K562 (cell line): Measurements from ENCODE around the gene PLG. TPM values are rescaled to one million over a fixed set of nuclear protein-coding genes. Genes with fewer than 3 reads are reported as not detected.
A peak's percentile ranks its signal among the peaks of the same experiment; 100 is the strongest.

Source experiments
- ELF4 ChIP-seq: fragments of 450-650 bp; formaldehyde crosslinking; IDR thresholded peaks from 2 replicates; pipeline ENCODE4 v1.4.0; 2022; ENCODE audit warnings: missing genetic modification characterization
- GATAD2A ChIP-seq: fragments of 450-650 bp; IDR thresholded peaks from 2 replicates; pipeline ENCODE4 v1.6.1; 2017
- MAZ ChIP-seq, 2 experiments: fragments of 450-650 bp in 1 of 2; sonication (generic) in 1 of 2; formaldehyde crosslinking; IDR thresholded peaks in 1 of 2; conservative IDR thresholded peaks in 1 of 2; 2 replicates each; pipeline versions ENCODE4 v1.4.0 to v1.5.0; 2020; ENCODE audit warnings: mild to moderate bottlenecking in 1 of 2, missing genetic modification reagents in 1 of 2
- MCM3 ChIP-seq: fragments of 450-650 bp; IDR thresholded peaks from 2 replicates; pipeline ENCODE4 v1.6.1; 2016
- MECOM ChIP-seq: fragments of 250-450 bp; sonication (Bioruptor Pico); IDR thresholded peaks from 2 replicates; pipeline ENCODE4 v1.8.0; 2022; ENCODE audit warnings: inconsistent platforms
- MTA1 ChIP-seq: fragments of 450-650 bp; IDR thresholded peaks from 2 replicates; pipeline ENCODE4 v1.6.1; 2017; ENCODE audit warnings: borderline replicate concordance
- NBN ChIP-seq: fragments of 450-650 bp; IDR thresholded peaks from 2 replicates; pipeline ENCODE4 v1.6.1; 2016; ENCODE audit warnings: low read depth, mild to moderate bottlenecking
- POU5F1 ChIP-seq: fragments of 150-350 bp; IDR thresholded peaks from 2 replicates; pipeline ENCODE4 v1.6.1; 2014; ENCODE audit warnings: borderline replicate concordance, low read length, low read depth, mild to moderate bottlenecking; ENCODE audit not compliant: partially characterized antibody
- SETDB1 ChIP-seq: IDR thresholded peaks from one replicate; pipeline ENCODE4 v1.6.1; 2012; ENCODE audit warnings: low read length, control low read depth, inconsistent platforms
- SMARCE1 ChIP-seq: fragments of 450-650 bp; IDR thresholded peaks from 2 replicates; pipeline ENCODE4 v1.7.1; 2016; ENCODE audit warnings: mild to moderate bottlenecking
- SOX6 ChIP-seq: fragments of 450-650 bp; IDR thresholded peaks from 2 replicates; pipeline ENCODE4 v1.6.1; 2014; ENCODE audit warnings: mild to moderate bottlenecking
- SPI1 ChIP-seq: IDR thresholded peaks from 2 replicates; pipeline ENCODE4 v1.6.1; 2011; ENCODE audit warnings: low read depth, low read length, control low read depth, borderline replicate concordance
- SREBF1 ChIP-seq: fragments of 150-350 bp; IDR thresholded peaks from 2 replicates; pipeline ENCODE4 v1.6.1; 2014; ENCODE audit warnings: antibody characterized with exemption, low read depth, low read length, borderline replicate concordance
- ZFPM2 ChIP-seq: fragments of 250-450 bp; sonication (Bioruptor Pico); IDR thresholded peaks from 2 replicates; pipeline ENCODE4 v1.5.1; 2022; ENCODE audit warnings: mild to moderate bottlenecking
- polyA plus RNA-seq, 8 experiments: library from polyadenylated mRNA; depleted of rRNA in 4 of 8; stranded (reverse) in 5 of 8; unstranded in 3 of 8; fragments of >200 nt; fragmentation: Nextera tagmentation in 2 of 8; fragmentation: Illumina TruSeq in 1 of 8; extraction: Ambion mirVana in 2 of 8; extraction: Trizol in 1 of 8; gene quantifications; 2 replicates each; pipeline versions ENCODE4 v1.2.1 to v1.2.3, GENCODE V29; 2011 to 2014; ENCODE audit warnings: inconsistent platforms in 1 of 8, missing spikeins in 1 of 8
- total RNA-seq, 7 experiments: library from RNA; depleted of rRNA in 6 of 7; stranded (reverse); fragments of >200 nt in 6 of 7; fragmentation: Illumina TruSeq in 2 of 7; extraction: Trizol in 2 of 7; gene quantifications; 2 replicates each; pipeline versions ENCODE4 v1.2.1 to v1.2.3, GENCODE V29; 2011 to 2021; ENCODE audit warnings: low replicate concordance in 1 of 7
- TF ChIP-seq, protein P1 (sequence below), 3 experiments: IDR thresholded peaks in 2 of 3; conservative IDR thresholded peaks in 1 of 3; 2 replicates each; pipeline ENCODE4 v1.5.1; 2011 to 2012; ENCODE audit warnings: low read length in 3 of 3, mild to moderate bottlenecking in 3 of 3, control low read depth in 2 of 3, improper control_type of control experiment in 1 of 3, inconsistent platforms in 1 of 3, low read depth in 1 of 3, mixed read lengths in 1 of 3, moderate library complexity in 1 of 3; ENCODE audit not compliant: insufficient read depth in 2 of 3
- TF ChIP-seq, protein P2 (sequence below): IDR thresholded peaks from 2 replicates; pipeline ENCODE4 v1.6.1; 2011; ENCODE audit not compliant: insufficient read length; ENCODE audit errors: extremely low read depth
- TF ChIP-seq, protein P3 (sequence below): fragments of 450-650 bp; IDR thresholded peaks from 2 replicates; pipeline ENCODE4 v1.7.0; 2016; ENCODE audit warnings: borderline replicate concordance
- TF ChIP-seq, protein P4 (sequence below), 2 experiments: fragments of 450-650 bp; IDR thresholded peaks; 2 replicates each; pipeline ENCODE4 v1.6.1; 2016
- TF ChIP-seq, protein P5 (sequence below): IDR thresholded peaks from 2 replicates; pipeline ENCODE4 v1.6.1; 2016; ENCODE audit warnings: missing genetic modification characterization, missing compliant biosample characterization

The PLG gene
- total and polyA plus RNA-seq, 9 of the 15 experiments (the other 6 are each of a cell fraction or from before 2014, with no cell fraction given): 0.64 TPM; not detected in 8

DNA sequence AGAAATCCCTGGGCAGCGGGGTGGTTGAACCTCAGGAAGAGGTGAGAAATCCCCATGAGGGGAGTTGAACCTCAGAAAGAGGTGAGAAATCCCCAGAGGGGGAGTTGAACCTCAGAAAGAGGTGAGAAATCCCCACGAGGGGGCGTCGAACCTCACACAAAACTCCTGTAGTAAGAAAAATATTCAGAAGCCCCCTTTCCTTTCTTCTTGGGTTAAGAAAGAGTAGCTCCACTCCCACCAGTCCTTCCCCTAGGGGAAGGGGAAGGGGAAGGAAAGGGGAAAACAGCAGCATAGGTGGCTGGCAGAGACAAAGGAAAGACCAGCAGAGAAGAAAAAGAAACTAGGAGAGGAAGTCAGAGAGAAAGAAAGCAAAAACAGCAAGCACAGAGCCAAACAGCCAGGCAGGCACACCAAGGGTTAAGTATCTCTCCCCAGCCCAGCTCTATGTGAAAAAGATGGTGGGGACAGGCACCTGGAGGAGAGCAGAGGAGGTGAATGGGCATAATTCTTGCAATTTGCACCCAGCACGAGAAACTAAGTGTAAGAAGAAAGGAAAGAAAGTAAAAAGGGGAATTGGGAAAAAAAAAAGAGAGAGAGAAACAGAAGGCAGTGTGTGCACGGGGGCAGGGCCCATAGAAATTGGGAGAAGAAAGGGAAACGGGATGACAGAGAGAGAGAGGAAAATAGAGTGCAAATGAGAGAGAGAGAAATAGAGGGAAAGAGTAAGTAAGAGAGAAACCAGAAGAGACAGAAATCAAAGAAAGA lies 88.2 kb downstream of the PLG start (continued):
- TF ChIP-seq SETDB1 (no peak), POU5F1 (no peak), SOX6 (no peak), SREBF1 (no peak), NBN (peak; percentile 49; the same call in 1 of the 2 replicates), MCM3 (no peak), ELF4 (CRISPR knock-in tag) (no peak), GATAD2A (peak; percentile 90; the same call in 1 of the 2 replicates), MAZ (CRISPR knock-in tag; conservative IDR thresholded peaks at IDR 0.05 in 1 of 2, IDR thresholded peaks at IDR 0.05 in 1 of 2) (no peak), MECOM (CRISPR knock-in tag) (0 out of 2 replicates have a peak, but pooled peaks have one; percentile 26), SMARCE1 (peak; percentile 62; the same call in 1 of the 2 replicates), ZFPM2 (CRISPR knock-in tag) (no peak), SPI1 (0 out of 2 replicates have a peak, but pooled peaks have one; percentile 23), MTA1 (0 out of 2 replicates have a peak, but pooled peaks have one; percentile 62)
- TF ChIP-seq, protein P1, sequence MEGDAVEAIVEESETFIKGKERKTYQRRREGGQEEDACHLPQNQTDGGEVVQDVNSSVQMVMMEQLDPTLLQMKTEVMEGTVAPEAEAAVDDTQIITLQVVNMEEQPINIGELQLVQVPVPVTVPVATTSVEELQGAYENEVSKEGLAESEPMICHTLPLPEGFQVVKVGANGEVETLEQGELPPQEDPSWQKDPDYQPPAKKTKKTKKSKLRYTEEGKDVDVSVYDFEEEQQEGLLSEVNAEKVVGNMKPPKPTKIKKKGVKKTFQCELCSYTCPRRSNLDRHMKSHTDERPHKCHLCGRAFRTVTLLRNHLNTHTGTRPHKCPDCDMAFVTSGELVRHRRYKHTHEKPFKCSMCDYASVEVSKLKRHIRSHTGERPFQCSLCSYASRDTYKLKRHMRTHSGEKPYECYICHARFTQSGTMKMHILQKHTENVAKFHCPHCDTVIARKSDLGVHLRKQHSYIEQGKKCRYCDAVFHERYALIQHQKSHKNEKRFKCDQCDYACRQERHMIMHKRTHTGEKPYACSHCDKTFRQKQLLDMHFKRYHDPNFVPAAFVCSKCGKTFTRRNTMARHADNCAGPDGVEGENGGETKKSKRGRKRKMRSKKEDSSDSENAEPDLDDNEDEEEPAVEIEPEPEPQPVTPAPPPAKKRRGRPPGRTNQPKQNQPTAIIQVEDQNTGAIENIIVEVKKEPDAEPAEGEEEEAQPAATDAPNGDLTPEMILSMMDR (IDR thresholded peaks at IDR 0.05 in 2 of 3, conservative IDR thresholded peaks at IDR 0.05 in 1 of 3; ENCODE audit: insufficient read depth in 2 of 3, low read depth in 1 of 3, low read length in 3 of 3): peak in 2 of 3 experiments; percentile 32; a peak in 2 of 6 replicates
- TF ChIP-seq, protein P2, sequence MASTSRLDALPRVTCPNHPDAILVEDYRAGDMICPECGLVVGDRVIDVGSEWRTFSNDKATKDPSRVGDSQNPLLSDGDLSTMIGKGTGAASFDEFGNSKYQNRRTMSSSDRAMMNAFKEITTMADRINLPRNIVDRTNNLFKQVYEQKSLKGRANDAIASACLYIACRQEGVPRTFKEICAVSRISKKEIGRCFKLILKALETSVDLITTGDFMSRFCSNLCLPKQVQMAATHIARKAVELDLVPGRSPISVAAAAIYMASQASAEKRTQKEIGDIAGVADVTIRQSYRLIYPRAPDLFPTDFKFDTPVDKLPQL: no peak
- TF ChIP-seq, protein P3, sequence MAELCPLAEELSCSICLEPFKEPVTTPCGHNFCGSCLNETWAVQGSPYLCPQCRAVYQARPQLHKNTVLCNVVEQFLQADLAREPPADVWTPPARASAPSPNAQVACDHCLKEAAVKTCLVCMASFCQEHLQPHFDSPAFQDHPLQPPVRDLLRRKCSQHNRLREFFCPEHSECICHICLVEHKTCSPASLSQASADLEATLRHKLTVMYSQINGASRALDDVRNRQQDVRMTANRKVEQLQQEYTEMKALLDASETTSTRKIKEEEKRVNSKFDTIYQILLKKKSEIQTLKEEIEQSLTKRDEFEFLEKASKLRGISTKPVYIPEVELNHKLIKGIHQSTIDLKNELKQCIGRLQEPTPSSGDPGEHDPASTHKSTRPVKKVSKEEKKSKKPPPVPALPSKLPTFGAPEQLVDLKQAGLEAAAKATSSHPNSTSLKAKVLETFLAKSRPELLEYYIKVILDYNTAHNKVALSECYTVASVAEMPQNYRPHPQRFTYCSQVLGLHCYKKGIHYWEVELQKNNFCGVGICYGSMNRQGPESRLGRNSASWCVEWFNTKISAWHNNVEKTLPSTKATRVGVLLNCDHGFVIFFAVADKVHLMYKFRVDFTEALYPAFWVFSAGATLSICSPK: 0 out of 2 replicates have a peak, but pooled peaks have one; percentile 17
- TF ChIP-seq, protein P4, sequence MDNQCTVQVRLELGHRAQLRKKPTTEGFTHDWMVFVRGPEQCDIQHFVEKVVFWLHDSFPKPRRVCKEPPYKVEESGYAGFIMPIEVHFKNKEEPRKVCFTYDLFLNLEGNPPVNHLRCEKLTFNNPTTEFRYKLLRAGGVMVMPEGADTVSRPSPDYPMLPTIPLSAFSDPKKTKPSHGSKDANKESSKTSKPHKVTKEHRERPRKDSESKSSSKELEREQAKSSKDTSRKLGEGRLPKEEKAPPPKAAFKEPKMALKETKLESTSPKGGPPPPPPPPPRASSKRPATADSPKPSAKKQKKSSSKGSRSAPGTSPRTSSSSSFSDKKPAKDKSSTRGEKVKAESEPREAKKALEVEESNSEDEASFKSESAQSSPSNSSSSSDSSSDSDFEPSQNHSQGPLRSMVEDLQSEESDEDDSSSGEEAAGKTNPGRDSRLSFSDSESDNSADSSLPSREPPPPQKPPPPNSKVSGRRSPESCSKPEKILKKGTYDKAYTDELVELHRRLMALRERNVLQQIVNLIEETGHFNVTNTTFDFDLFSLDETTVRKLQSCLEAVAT (IDR thresholded peaks at IDR 0.05): peak in 1 of 2 experiments; percentile 36; a peak in 1 of 4 replicates
- TF ChIP-seq, protein P5, sequence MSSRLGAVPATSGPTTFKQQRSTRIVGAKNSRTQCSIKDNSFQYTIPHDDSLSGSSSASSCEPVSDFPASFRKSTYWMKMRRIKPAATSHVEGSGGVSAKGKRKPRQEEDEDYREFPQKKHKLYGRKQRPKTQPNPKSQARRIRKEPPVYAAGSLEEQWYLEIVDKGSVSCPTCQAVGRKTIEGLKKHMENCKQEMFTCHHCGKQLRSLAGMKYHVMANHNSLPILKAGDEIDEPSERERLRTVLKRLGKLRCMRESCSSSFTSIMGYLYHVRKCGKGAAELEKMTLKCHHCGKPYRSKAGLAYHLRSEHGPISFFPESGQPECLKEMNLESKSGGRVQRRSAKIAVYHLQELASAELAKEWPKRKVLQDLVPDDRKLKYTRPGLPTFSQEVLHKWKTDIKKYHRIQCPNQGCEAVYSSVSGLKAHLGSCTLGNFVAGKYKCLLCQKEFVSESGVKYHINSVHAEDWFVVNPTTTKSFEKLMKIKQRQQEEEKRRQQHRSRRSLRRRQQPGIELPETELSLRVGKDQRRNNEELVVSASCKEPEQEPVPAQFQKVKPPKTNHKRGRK (tag): peak; percentile 80
